Measurements from ENCODE around the gene WIPF1. TPM values are rescaled to one million over a fixed set of nuclear protein-coding genes. Genes with fewer than 3 reads are reported as not detected.

WIPF1 gene
- total RNA-seq, 1 donor from 2014 or later, result 293 TPM

DNA sequence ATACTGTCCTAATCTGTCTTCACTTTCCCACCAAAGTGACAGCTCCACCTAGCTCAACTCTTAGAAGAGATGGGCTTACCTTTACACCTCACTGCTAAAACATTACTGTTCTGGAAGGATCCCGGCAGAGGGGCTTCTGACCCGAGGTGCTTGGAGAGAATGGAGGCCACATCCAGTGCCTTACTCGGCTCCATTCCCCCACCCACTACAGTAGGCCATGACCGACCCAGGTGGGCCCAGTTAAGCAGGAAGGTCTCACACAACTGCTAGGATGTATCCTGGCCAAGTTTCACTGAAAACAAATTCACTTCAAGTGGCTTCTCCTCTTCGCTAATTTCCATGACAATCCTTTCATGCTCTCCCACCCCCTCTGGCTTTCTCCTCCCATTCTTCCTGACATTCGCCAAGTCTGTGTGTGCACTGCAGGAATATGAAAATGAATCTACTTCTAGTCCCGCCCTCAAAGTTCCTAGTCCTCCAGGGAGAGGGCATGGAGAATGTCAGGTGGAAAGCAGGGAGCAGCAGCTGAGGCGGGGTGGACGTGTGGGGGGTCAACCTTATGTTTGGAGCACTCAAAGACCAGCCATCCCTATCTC, 11.8 kb downstream of the WIPF1 start:
- DNase-seq (no peak), ATAC-seq (ENCODE audit: low read depth) (no peak)
- Mint-ChIP-seq H3K9me3 (no peaks in the 10 kb centered on the region), H3K27ac (peak overlapping the region; percentile 74), H3K4me1 (peaks cover 80% of the 10 kb centered on the region), H3K4me3 (no peak overlapping the region), H3K27me3 (no peaks in the 10 kb centered on the region), H3K36me3 (ENCODE audit: low read depth) (peaks cover 87% of the 10 kb centered on the region)
- ChIA-PET POLR2A (interaction anchor here (1.8 kb wide), 2 partner anchors 12 to 15 kb away, joined by 6 to 9 read pairs; partner anchors contain the start of gene WIPF1), CTCF (interaction anchor here (2.7 kb wide), 1 partner anchor 18 kb away, joined by 9 read pairs; no protein-coding TSS in a partner anchor)
- intact Hi-C loops (cut with micrococcal nuclease), result no loop called here
- TF ChIP-seq, protein P1, sequence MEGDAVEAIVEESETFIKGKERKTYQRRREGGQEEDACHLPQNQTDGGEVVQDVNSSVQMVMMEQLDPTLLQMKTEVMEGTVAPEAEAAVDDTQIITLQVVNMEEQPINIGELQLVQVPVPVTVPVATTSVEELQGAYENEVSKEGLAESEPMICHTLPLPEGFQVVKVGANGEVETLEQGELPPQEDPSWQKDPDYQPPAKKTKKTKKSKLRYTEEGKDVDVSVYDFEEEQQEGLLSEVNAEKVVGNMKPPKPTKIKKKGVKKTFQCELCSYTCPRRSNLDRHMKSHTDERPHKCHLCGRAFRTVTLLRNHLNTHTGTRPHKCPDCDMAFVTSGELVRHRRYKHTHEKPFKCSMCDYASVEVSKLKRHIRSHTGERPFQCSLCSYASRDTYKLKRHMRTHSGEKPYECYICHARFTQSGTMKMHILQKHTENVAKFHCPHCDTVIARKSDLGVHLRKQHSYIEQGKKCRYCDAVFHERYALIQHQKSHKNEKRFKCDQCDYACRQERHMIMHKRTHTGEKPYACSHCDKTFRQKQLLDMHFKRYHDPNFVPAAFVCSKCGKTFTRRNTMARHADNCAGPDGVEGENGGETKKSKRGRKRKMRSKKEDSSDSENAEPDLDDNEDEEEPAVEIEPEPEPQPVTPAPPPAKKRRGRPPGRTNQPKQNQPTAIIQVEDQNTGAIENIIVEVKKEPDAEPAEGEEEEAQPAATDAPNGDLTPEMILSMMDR (IDR thresholded peaks at IDR 0.05), result no peak

DNA sequence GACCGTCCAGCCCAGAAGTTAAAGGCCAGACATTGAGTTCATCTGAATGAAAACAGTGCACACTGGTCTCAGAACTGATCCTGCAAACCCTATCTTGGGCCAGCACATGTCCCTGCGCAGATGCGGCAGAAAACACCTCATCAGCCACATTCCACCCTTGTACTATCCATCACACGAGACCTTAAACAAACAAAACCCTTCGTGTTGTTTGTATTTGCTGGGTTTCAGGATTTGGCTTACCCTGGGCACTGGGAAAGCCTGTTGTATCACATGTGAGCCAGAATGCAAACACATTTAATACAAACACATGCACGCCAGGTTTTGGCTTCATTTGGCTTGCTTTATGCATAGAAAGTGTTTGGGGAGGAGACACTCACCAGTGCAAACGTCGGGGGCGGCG, 12.5 kb downstream of the WIPF1 start:
- DNase-seq (no peak), ATAC-seq (ENCODE audit: low read depth) (no peak)
- no peaks in the 10 kb centered on the region for H3K9me3 Mint-ChIP-seq
- ChIA-PET CTCF (interaction anchor here (2.7 kb wide), 1 partner anchor 18 kb away, joined by 9 read pairs; no protein-coding TSS in a partner anchor), POLR2A (interaction anchor here (8.0 kb wide), 1 partner anchor 12 kb away, joined by 137 read pairs; the partner anchor contains the start of gene WIPF1)
- H3K4me1 Mint-ChIP-seq, result peaks cover 80% of the 10 kb centered on the region
- H3K36me3 Mint-ChIP-seq (ENCODE audit: low read depth), result peaks cover 88% of the 10 kb centered on the region
- H3K4me3 Mint-ChIP-seq, result no peak overlapping the region
- intact Hi-C loops (cut with micrococcal nuclease), result no loop called here
- peak overlapping the region; percentile 4 for H3K27ac Mint-ChIP-seq
- H3K27me3 Mint-ChIP-seq, result no peaks in the 10 kb centered on the region
- TF ChIP-seq, protein P1 (IDR thresholded peaks at IDR 0.05), result no peak

DNA sequence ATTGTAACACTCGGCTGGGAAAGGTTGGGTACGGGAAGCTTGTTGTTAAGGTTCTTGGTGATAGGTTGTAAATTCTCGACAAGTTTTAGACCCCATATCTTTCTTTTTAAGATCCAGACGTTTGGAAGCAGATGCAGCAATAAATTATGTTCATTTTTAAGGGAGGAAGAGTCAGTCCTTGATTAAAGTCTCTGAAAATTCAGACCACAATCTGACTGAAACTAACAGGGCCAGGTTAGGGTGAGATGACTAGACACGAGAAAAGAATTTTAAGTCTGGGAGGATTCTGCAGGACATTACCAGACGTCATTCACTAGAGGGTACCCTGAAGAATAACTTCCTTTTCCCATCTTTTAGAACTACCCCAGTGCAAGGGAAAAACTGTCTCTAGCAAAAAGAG, 16.1 kb downstream of the WIPF1 start:
- TF ChIP-seq, protein P1 (IDR thresholded peaks at IDR 0.05), result no peak
- intact Hi-C loops (cut with micrococcal nuclease), result loop anchor here (1.0 kb wide), 1 partner anchor 10 kb away; no protein-coding TSS in a partner anchor
- Mint-ChIP-seq H3K4me3 (peak overlapping the region; percentile 6), H3K27ac (peak overlapping the region; percentile 85), H3K9me3 (no peaks in the 10 kb centered on the region), H3K4me1 (peaks cover 71% of the 10 kb centered on the region), H3K27me3 (no peaks in the 10 kb centered on the region), H3K36me3 (ENCODE audit: low read depth) (peaks cover 94% of the 10 kb centered on the region)
- ChIA-PET POLR2A (interaction anchor here (0.6 to 8.0 kb wide), 6 partner anchors 8 to 168 kb away, joined by 3 to 137 read pairs (median 5); partner anchors contain the start of gene WIPF1), CTCF (interaction anchor here (1.1 to 9.9 kb wide), 3 partner anchors 16 to 105 kb away, joined by 5 to 153 read pairs (median 125); partner anchors contain the start of gene WIPF1)
- ATAC-seq (ENCODE audit: low read depth) (no peak), DNase-seq (no peak)

DNA sequence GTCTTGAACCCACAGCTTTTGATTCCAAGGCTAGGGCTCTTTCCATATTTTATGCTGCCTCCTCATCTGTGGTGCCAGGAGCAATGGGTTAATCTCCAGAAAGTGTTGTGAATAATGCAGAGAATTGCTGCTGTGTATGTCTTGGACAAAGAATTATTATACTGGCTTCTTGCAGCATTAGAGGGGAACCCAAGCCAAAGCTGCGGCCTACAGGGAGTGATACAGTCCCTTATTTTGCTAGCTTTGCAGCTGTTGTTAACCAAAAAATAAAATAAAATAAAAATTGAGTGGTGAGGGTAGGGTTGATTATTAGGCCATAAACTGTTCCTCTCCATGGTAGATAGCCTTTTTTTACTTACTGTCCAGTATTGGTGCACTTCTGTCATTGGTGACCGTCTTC, 16.7 kb downstream of the WIPF1 start:
- TF ChIP-seq, protein P1 (IDR thresholded peaks at IDR 0.05), result no peak
- H3K36me3 Mint-ChIP-seq (ENCODE audit: low read depth), result peaks cover 97% of the 10 kb centered on the region
- POLR2A ChIA-PET, result interaction anchor here (0.6 to 8.0 kb wide), 6 partner anchors 9 to 169 kb away, joined by 3 to 137 read pairs (median 4); partner anchors contain the start of gene WIPF1

More for the DNA sequence above, 16.7 kb downstream of the WIPF1 start:
- Mint-ChIP-seq H3K9me3 (no peaks in the 10 kb centered on the region), H3K4me3 (no peak overlapping the region), H3K4me1 (peaks cover 66% of the 10 kb centered on the region), H3K27me3 (no peaks in the 10 kb centered on the region), H3K27ac (peak overlapping the region; percentile 85)
- intact Hi-C loops (cut with micrococcal nuclease), result loop anchor here (1.0 kb wide), 1 partner anchor 10 kb away; no protein-coding TSS in a partner anchor
- DNase-seq (no peak), ATAC-seq (ENCODE audit: low read depth) (no peak)
- CTCF ChIA-PET, result interaction anchor here (1.1 to 9.9 kb wide), 5 partner anchors 13 to 118 kb away, joined by 3 to 153 read pairs (median 69); partner anchors contain the start of gene WIPF1

Data from activated B cell treated with CpG ODN at 0.5 μM for 24 hours (primary cell).